ENCODE results near the gene XRCC4. TPM values are rescaled to one million over a fixed set of nuclear protein-coding genes. Genes with fewer than 3 reads are reported as not detected.

XRCC4 gene
- total and polyA plus RNA-seq, 7 donors, result 1.6 to 7.9 (median 3.2) TPM

DNA sequence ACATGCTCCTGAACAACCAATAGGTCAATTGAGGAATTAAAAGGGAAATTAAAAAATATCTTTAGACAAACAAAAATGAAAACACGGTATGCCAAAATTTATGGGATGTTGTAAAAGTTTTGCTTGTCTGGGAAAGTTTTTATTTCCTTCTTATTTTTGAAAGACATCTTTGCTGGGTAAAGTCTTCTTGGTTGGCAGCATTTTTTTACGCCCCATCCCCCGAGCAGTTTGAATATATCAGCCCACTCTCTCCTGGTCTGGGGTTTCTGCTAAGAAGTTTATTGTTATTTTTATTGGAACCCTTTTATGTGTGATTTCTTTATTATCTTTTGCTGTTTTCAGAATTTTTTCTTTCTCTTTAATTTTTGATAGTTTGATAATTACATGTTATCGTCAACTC lies 16.3 kb downstream of the XRCC4 start:
- Histone ChIP-seq H3K9me3 (no peaks in the 10 kb centered on the region), H3K27me3 (ENCODE audit: insufficient read depth in 3 of 3, low read length in 2 of 3) (no peaks in the 10 kb centered on the region), H3K36me3 (ENCODE audit: insufficient read depth in 1 of 2, low read depth in 1 of 2) (no peaks in the 10 kb centered on the region), H3K27ac (no peak overlapping the region), H3K4me3 (no peak overlapping the region), H3K4me1 (peaks cover 8% of the 10 kb centered on the region)
- TF ChIP-seq, protein P1, sequence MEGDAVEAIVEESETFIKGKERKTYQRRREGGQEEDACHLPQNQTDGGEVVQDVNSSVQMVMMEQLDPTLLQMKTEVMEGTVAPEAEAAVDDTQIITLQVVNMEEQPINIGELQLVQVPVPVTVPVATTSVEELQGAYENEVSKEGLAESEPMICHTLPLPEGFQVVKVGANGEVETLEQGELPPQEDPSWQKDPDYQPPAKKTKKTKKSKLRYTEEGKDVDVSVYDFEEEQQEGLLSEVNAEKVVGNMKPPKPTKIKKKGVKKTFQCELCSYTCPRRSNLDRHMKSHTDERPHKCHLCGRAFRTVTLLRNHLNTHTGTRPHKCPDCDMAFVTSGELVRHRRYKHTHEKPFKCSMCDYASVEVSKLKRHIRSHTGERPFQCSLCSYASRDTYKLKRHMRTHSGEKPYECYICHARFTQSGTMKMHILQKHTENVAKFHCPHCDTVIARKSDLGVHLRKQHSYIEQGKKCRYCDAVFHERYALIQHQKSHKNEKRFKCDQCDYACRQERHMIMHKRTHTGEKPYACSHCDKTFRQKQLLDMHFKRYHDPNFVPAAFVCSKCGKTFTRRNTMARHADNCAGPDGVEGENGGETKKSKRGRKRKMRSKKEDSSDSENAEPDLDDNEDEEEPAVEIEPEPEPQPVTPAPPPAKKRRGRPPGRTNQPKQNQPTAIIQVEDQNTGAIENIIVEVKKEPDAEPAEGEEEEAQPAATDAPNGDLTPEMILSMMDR (IDR thresholded peaks at IDR 0.05), result no peak
- 96 to 99% (median 98%) methylated on average over 4 of the region's 4 CpGs for WGBS, 3 donors
- DNase-seq (no peak), ATAC-seq (no peak)
- intact Hi-C loops (cut with DNase I), result no loop called here

DNA sequence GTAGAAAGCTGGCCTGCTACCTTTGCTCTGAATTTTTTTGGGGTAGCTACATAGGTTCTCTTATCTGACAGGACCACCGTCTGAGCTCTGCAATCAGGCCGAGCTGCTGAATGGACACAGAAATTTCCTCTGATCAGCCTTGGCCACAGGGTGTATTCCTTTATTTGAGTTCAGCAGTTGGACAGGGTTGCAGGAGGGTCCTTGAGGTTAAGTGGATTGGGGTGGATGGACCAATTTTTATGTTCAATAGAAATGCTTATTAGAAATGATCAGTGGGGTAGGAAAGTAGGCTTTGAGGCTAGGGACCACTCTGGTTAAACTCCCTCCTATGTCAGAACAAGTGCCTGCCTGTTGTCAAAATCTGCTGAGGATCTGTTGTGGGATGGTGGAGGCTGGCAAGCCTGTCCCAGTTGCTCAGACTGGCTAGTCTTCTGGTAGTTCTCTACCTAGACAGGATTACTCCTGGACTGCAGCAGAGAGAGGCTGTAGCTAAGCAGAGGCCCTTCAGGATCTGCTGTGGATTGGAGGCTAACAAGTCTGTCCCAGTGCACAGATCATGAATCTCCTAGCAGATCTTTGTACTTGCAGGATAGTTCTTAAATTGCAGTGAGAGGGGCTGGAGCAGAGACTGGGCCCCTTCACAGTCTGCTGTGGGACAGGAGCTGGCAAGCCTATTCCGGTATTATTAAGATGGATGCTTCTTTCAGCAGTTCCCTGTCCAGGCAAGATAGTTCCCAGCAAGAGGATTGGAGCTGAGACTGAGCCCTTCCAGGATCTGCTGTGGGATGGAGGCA lies 18.0 kb downstream of the XRCC4 start:
- intact Hi-C loops (cut with DNase I), result no loop called here
- no peaks in the 10 kb centered on the region for H3K27me3 ChIP-seq (ENCODE audit: insufficient read depth in 3 of 3, low read length in 2 of 3)
- no peaks in the 10 kb centered on the region for H3K9me3 ChIP-seq
- ATAC-seq, result no peak
- H3K36me3 ChIP-seq (ENCODE audit: insufficient read depth in 1 of 2, low read depth in 1 of 2), result no peaks in the 10 kb centered on the region
- no peak for DNase-seq
- TF ChIP-seq, protein P1 (IDR thresholded peaks at IDR 0.05), result no peak
- no peak overlapping the region for H3K27ac ChIP-seq
- no peak overlapping the region for H3K4me3 ChIP-seq
- 93 to 97% (median 96%) methylated on average over 3 of the region's 3 CpGs for WGBS, 3 donors
- H3K4me1 ChIP-seq, result peaks cover 8% of the 10 kb centered on the region

DNA sequence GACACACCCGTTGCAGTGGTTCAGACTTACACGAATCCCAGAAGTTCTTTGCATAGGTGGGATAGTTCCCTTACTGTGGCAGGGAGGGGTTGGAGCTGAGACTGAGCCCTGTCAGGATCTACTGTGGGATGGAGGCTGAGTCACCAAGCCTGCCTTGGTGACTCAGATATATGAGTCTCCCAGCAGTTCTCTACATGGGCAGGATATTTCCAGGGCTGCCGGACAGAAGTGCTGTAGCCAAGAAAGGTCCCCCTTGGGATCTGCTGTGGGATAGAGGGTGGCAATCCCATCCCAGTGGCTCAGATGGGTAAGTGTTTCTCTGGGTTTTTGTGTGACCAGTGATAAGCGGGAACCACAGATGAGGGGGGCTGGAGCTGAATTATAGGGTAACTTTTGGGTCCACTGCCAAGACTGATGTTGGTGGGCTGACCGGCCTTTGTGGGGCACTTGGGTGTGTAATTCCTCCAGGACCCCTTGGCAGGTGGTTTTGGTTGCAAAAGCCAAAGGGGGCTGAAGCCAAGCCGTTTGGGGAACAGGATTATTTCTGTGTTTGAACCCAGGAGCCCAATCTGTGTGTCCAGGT lies 18.7 kb downstream of the XRCC4 start:
- Histone ChIP-seq H3K27ac (no peak overlapping the region), H3K36me3 (ENCODE audit: insufficient read depth in 1 of 2, low read depth in 1 of 2) (no peaks in the 10 kb centered on the region), H3K9me3 (no peaks in the 10 kb centered on the region), H3K27me3 (ENCODE audit: insufficient read depth in 3 of 3, low read length in 2 of 3) (no peaks in the 10 kb centered on the region), H3K4me1 (peaks cover 8% of the 10 kb centered on the region), H3K4me3 (no peak overlapping the region)
- TF ChIP-seq, protein P1 (IDR thresholded peaks at IDR 0.05), result no peak
- intact Hi-C loops (cut with DNase I), result no loop called here
- no peak for DNase-seq
- 65 to 80% (median 67%) methylated on average over 6 of the region's 6 CpGs for WGBS, 3 donors
- ATAC-seq, result peak; percentile 56 to 87 (median 74)

DNA sequence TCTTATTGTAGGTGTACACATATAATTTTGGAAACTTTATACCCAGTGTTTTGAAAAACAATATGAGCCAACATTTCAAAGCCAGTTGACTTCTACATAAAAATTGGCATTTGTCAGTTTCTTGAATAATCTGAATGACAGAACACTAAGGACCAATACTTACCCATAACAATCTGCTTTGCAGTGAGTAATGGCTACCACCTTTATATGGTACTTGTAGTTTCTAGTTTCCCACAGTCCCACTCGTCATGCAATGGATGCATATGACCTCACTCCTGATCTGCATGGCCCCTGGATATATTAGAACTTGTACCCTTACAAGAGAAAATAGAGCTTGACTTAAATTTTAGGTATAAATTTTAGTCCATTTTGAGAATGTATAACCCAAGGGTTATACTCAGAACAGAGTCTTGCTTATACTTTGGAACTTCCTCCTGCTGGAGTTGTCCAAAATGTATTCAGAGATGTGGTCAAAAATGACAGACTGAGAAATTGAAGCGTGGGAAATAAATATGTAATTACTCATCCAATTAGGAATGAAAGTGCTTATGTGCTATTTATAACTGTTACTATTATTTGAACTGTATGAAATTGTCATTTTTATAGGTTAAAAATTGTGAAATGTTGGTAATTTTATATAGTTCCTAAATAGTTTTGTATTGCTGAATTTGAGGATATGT lies 19.5 kb downstream of the XRCC4 start:
- Histone ChIP-seq H3K27me3 (ENCODE audit: insufficient read depth in 3 of 3, low read length in 2 of 3) (no peaks in the 10 kb centered on the region), H3K27ac (no peak overlapping the region), H3K9me3 (no peaks in the 10 kb centered on the region), H3K36me3 (ENCODE audit: insufficient read depth in 1 of 2, low read depth in 1 of 2) (no peaks in the 10 kb centered on the region), H3K4me3 (no peak overlapping the region), H3K4me1 (peaks cover 8% of the 10 kb centered on the region)
- intact Hi-C loops (cut with DNase I), result no loop called here
- ATAC-seq (peak in 1 of 4 donors; percentile 27), DNase-seq (no peak)
- WGBS, 3 donors, result 73 to 84% (median 83%) methylated on average over 2 of the region's 2 CpGs
- TF ChIP-seq, protein P1 (IDR thresholded peaks at IDR 0.05), result no peak

Data from psoas muscle (tissue), 8 donors.